CD14-positive monocyte (primary cell): ENCODE measurements around the gene PLAC1. TPM values are rescaled to one million over a fixed set of nuclear protein-coding genes. Genes with fewer than 3 reads are reported as not detected.

ENCODE experiments used
- DNase-seq, 3 donors: peaks; one replicate each; pipeline ENCODE4 v3.0.0-alpha.2; 2011 to 2022
- H2AFZ ChIP-seq: 2 replicates; pipeline ENCODE4 v1.6.0; 2012; ENCODE audit warnings: mild to moderate bottlenecking, low read depth, low read length, inconsistent platforms; ENCODE audit not compliant: insufficient read depth, poor library complexity, severe bottlenecking
- H3K27ac ChIP-seq, 2 donors: 1 replicate in 1 of 2; 2 replicates in 1 of 2; pipeline ENCODE4 v1.5.1; 2012 to 2013; ENCODE audit warnings: low read length in 2 of 2, control low read depth in 1 of 2, inconsistent platforms in 1 of 2, low read depth in 1 of 2, mild to moderate bottlenecking in 1 of 2
- H3K27me3 ChIP-seq, 2 donors: one replicate each; pipeline versions ENCODE4 v1.6.0 to v1.6.1; 2011 to 2013; ENCODE audit warnings: low read length in 2 of 2; ENCODE audit not compliant: control insufficient read depth in 2 of 2, insufficient read depth in 2 of 2
- H3K36me3 ChIP-seq, 2 donors: replicated peaks in 1 of 2; 1 replicate in 1 of 2; 2 replicates in 1 of 2; pipeline versions ENCODE4 v1.5.1 to v1.6.1; 2012 to 2013; ENCODE audit warnings: low read length in 2 of 2, control low read depth in 1 of 2, inconsistent platforms in 1 of 2, mild to moderate bottlenecking in 1 of 2; ENCODE audit not compliant: insufficient read depth in 2 of 2, control insufficient read depth in 1 of 2
- H3K4me1 ChIP-seq, 2 donors: 1 replicate in 1 of 2; 2 replicates in 1 of 2; pipeline versions ENCODE4 v1.5.1 to v1.6.1; 2012 to 2013; ENCODE audit warnings: low read length in 2 of 2, control low read depth in 1 of 2, inconsistent platforms in 1 of 2, mild to moderate bottlenecking in 1 of 2, moderate library complexity in 1 of 2; ENCODE audit not compliant: insufficient read depth in 2 of 2, control insufficient read depth in 1 of 2
- H3K4me2 ChIP-seq: replicated peaks from 2 replicates; pipeline ENCODE3; 2012; ENCODE audit warnings: low read length, moderate library complexity, mild to moderate bottlenecking; ENCODE audit not compliant: poor library complexity, severe bottlenecking; ENCODE audit errors: extremely low read depth
- H3K4me3 ChIP-seq, 3 experiments: fragments of 200-600 bp in 1 of 3; sonication (generic) in 1 of 3; replicated peaks in 1 of 3; 1 replicate in 2 of 3; 2 replicates in 1 of 3; pipeline ENCODE4 v1.5.1; 2011 to 2013; ENCODE audit warnings: low read length in 3 of 3, mild to moderate bottlenecking in 3 of 3, control low read depth in 2 of 3, low read depth in 2 of 3, inconsistent platforms in 1 of 3, moderate library complexity in 1 of 3
- H3K79me2 ChIP-seq: 2 replicates; pipeline ENCODE4 v1.6.0; 2012; ENCODE audit warnings: mild to moderate bottlenecking, control low read depth, inconsistent platforms, low read length, moderate library complexity; ENCODE audit not compliant: insufficient read depth
- H3K9ac ChIP-seq: 2 replicates; pipeline ENCODE4 v1.6.0; 2017; ENCODE audit warnings: low read length, mild to moderate bottlenecking; ENCODE audit not compliant: insufficient read depth, poor library complexity, severe bottlenecking
- H3K9me3 ChIP-seq, 2 donors: replicated peaks in 1 of 2; 1 replicate in 1 of 2; 2 replicates in 1 of 2; pipeline versions ENCODE4 v1.5.1 to v1.6.1; 2012 to 2013; ENCODE audit warnings: low read length in 2 of 2, control low read depth in 1 of 2; ENCODE audit not compliant: control insufficient read depth in 1 of 2, insufficient read depth in 1 of 2
- H4K20me1 ChIP-seq: 2 replicates; pipeline ENCODE4 v1.6.0; 2012; ENCODE audit warnings: mild to moderate bottlenecking, low read length, control low read depth, moderate library complexity; ENCODE audit not compliant: insufficient read depth
- H3K27ac Mint-ChIP-seq, 7 donors: one replicate each; pipeline ENCODE4 v1.8.0; 2020; ENCODE audit warnings: mild to moderate bottlenecking in 7 of 7, mixed read lengths in 7 of 7, moderate library complexity in 6 of 7, inconsistent platforms in 2 of 7
- H3K27me3 Mint-ChIP-seq, 3 donors: one replicate each; pipeline ENCODE4 v1.8.0; 2021 to 2022; ENCODE audit warnings: low read depth in 3 of 3, mild to moderate bottlenecking in 3 of 3, mixed read lengths in 3 of 3, moderate library complexity in 3 of 3, inconsistent platforms in 1 of 3
- H3K36me3 Mint-ChIP-seq, 2 donors: one replicate each; pipeline ENCODE4 v1.8.0; 2020; ENCODE audit warnings: mixed read lengths in 2 of 2, inconsistent platforms in 1 of 2, mild to moderate bottlenecking in 1 of 2
- H3K4me1 Mint-ChIP-seq: one replicate; pipeline ENCODE4 v1.8.0; 2020; ENCODE audit warnings: mild to moderate bottlenecking, mixed read lengths
- H3K4me3 Mint-ChIP-seq, 2 donors: one replicate each; pipeline ENCODE4 v1.8.0; 2020; ENCODE audit warnings: mild to moderate bottlenecking in 2 of 2, mixed read lengths in 2 of 2, moderate library complexity in 1 of 2
- H3K9me3 Mint-ChIP-seq, 7 donors: one replicate each; pipeline ENCODE4 v1.8.0; 2020 to 2022; ENCODE audit warnings: mixed read lengths in 7 of 7, mild to moderate bottlenecking in 6 of 7, moderate library complexity in 6 of 7, inconsistent platforms in 2 of 7
- CTCF ChIP-seq: fragments of 200-600 bp; IDR thresholded peaks from one replicate; pipeline ENCODE4 v1.8.0; 2022; ENCODE audit warnings: antibody characterized with exemption, mild to moderate bottlenecking
- WGBS: methylation state at CpG from one replicate; pipeline ENCODE4 v1.1.5; 2013; ENCODE audit warnings: missing lambda C conversion rate; ENCODE audit not compliant: insufficient coverage; 5-methylcytosine and 5-hydroxymethylcytosine counted together
- intact Hi-C, 2 donors: fragments of 100-400 bp; cut with micrococcal nuclease; formaldehyde crosslinking; loops; one replicate each; pipeline versions ENCODE4 v1.15.0 to v1.15.1; 2023
- polyA plus RNA-seq, 3 donors: library from polyadenylated mRNA; depleted of rRNA in 1 of 3; unstranded in 2 of 3; stranded (reverse) in 1 of 3; fragments of 300-500 nt in 2 of 3; fragments of >200 nt in 1 of 3; fragmentation: Illumina TruSeq in 2 of 3; gene quantifications; 1 replicate in 2 of 3; 2 replicates in 1 of 3; pipeline ENCODE4 v1.2.3, GENCODE V29; 2012 to 2021

PLAC1 gene
- polyA plus RNA-seq, 3 donors: not detected

- H3K27me3 ChIP-seq: peaks cover 13 to 47% of the 10 kb centered on the region in 2 donors
These were observed 113.6 kb downstream of the PLAC1 start for GRCh38 chrX:134544513-134545151.

DNA sequence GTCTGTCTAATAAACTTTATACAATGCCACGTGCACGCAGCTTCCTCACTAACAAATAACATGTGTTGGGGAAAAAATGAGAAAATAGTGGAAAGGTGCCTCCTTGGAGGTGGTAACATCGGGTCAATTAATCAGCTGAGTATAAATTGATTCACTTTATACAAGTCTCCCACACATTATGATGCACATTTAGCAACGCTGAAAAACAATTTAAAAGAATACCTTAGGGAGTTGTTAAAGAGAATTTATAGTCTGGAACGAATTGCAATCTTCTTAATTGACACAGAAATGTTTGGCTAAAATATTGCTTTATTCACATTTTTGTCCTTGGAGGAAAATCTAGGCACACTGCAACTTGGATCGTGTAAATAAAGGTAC lies 114.1 kb downstream of the PLAC1 start:
- peak overlapping the region in 1 of 2 donors; percentile 83 for H3K4me3 Mint-ChIP-seq
- H3K36me3 ChIP-seq: no peaks in the 10 kb centered on the region
- H3K4me1 ChIP-seq: peaks cover 18 to 19% of the 10 kb centered on the region in 2 donors
- no CpG with 5 or more reads among the region's 6 CpGs for WGBS
- no peak for DNase-seq
- H4K20me1 ChIP-seq: no peaks in the 10 kb centered on the region
- no peak overlapping the region for H3K27ac ChIP-seq
- H3K4me3 ChIP-seq: no peak overlapping the region
- H3K9ac ChIP-seq: no peak overlapping the region
- no peaks in the 10 kb centered on the region for H3K79me2 ChIP-seq
- H3K9me3 ChIP-seq: peaks cover 0 to 7% of the 10 kb centered on the region in 2 donors
- peaks cover 4% of the 10 kb centered on the region in 2 donors for H3K36me3 Mint-ChIP-seq
- peaks cover 13 to 46% of the 10 kb centered on the region in 2 donors for H3K27me3 ChIP-seq
- no peak overlapping the region for H3K27ac Mint-ChIP-seq
- no peak for TF ChIP-seq CTCF
- peaks cover 6 to 38% (median 38%) of the 10 kb centered on the region in 3 donors for H3K27me3 Mint-ChIP-seq
- no peak overlapping the region for H2AFZ ChIP-seq
- peak overlapping the region; percentile 50 for H3K4me2 ChIP-seq
- intact Hi-C loops: no loop called here
- peaks cover 41% of the 10 kb centered on the region for H3K4me1 Mint-ChIP-seq
- peaks cover 0 to 23% (median 4%) of the 10 kb centered on the region in 7 donors for H3K9me3 Mint-ChIP-seq

More at GRCh38 chrX:134544513-134545151, 113.6 kb downstream of the PLAC1 start:
- WGBS: 2% methylated on average over 36 of the region's 52 CpGs
- H3K36me3 Mint-ChIP-seq: peaks cover 4% of the 10 kb centered on the region in 2 donors
- Histone ChIP-seq H4K20me1 (no peaks in the 10 kb centered on the region), H3K9me3 (peaks cover 0 to 9% of the 10 kb centered on the region in 2 donors), H3K4me3 (peak overlapping the region in 1 of 3 experiments; percentile 15), H3K36me3 (no peaks in the 10 kb centered on the region), H3K79me2 (no peaks in the 10 kb centered on the region), H3K4me2 (peak overlapping the region; percentile 50), H3K9ac (no peak overlapping the region), H3K4me1 (peaks cover 19 to 21% of the 10 kb centered on the region in 2 donors), H2AFZ (no peak overlapping the region), H3K27ac (no peak overlapping the region)
- H3K9me3 Mint-ChIP-seq: peaks cover 0 to 26% (median 6%) of the 10 kb centered on the region in 7 donors
- H3K27ac Mint-ChIP-seq: no peak overlapping the region
- H3K4me1 Mint-ChIP-seq: peaks cover 43% of the 10 kb centered on the region
- intact Hi-C loops: no loop called here
- no peak for TF ChIP-seq CTCF
- DNase-seq: peak in 1 of 3 donors; percentile 2
- peak overlapping the region; percentile 65 to 83 for H3K4me3 Mint-ChIP-seq
- peaks cover 6 to 42% (median 39%) of the 10 kb centered on the region in 3 donors for H3K27me3 Mint-ChIP-seq
